GM12878 (cell line): ENCODE measurements around the gene ABCC1. TPM values are rescaled to one million over a fixed set of nuclear protein-coding genes. Genes with fewer than 3 reads are reported as not detected.

Experiments
- ATAC-seq: fragments of 200-7000 bp; cut with Tn5 transposase; 3 replicates; pipeline ENCODE4 v1.9.1; 2020; ENCODE audit warnings: mild to moderate bottlenecking, moderate library complexity
- BruUV-seq: library from RNA; stranded (reverse); fragments of 400-500 nt; replicated peaks from 2 replicates; lab custom pipeline; 2021; lab: Mats Ljungman, UMichigan
- CTCF ChIA-PET: fragments of 300-600 bp; sonication (Branson Sonifier 250); formaldehyde crosslinking; extraction: SDS; loops from one replicate; lab custom pipeline; 2021; ENCODE audit warnings: inconsistent platforms; lab: Yijun Ruan, JAX
- POLR2A ChIA-PET: fragments of 350-600 bp; formaldehyde crosslinking; extraction: SDS; loops from one replicate; lab custom pipeline; 2021; ENCODE audit warnings: inconsistent platforms; lab: Charles Lee
- RAD21 ChIA-PET: fragments of 300-600 bp; sonication (Branson Sonifier 250); formaldehyde crosslinking; loops from one replicate; lab custom pipeline; 2023; ENCODE audit warnings: antibody characterized with exemption; ENCODE audit not compliant: unreplicated experiment; lab: Charles Lee
- SMC1A ChIA-PET: fragments of 300-600 bp; sonication (Branson Sonifier 250); formaldehyde crosslinking; loops from one replicate; lab custom pipeline; 2023; ENCODE audit not compliant: unreplicated experiment, uncharacterized antibody; lab: Charles Lee
- DNase-seq: peaks from one replicate; pipeline ENCODE4 v3.0.0-alpha.2; 2011; ENCODE audit warnings: low read depth, low spot score
- FAIRE-seq: peaks from 3 replicates; lab custom pipeline; 2011; peaks lifted over from hg19 to GRCh38; lab: Jason Lieb, UNC
- H2AFZ ChIP-seq: 2 replicates; pipeline ENCODE4 v1.6.0; 2011; ENCODE audit warnings: low read depth, low read length, control low read depth; ENCODE audit not compliant: control insufficient read depth
- H3K27ac ChIP-seq: 2 replicates; pipeline ENCODE4 v1.5.1; 2011; ENCODE audit warnings: control low read depth; ENCODE audit not compliant: control insufficient read depth, insufficient read depth
- H3K27me3 ChIP-seq, 2 experiments: replicated peaks in 1 of 2; 2 replicates each; pipeline versions ENCODE4 v1.6.0 to v1.6.1; 2011; ENCODE audit warnings: low read length in 1 of 2; ENCODE audit not compliant: control insufficient read depth in 2 of 2, insufficient read depth in 2 of 2
- H3K36me3 ChIP-seq, 2 experiments: 2 replicates each; pipeline ENCODE4 v1.5.1; 2011; ENCODE audit warnings: low read length in 1 of 2; ENCODE audit not compliant: control insufficient read depth in 2 of 2, insufficient read depth in 2 of 2
- H3K4me1 ChIP-seq: 2 replicates; pipeline ENCODE4 v1.6.1; 2011; ENCODE audit warnings: mild to moderate bottlenecking, low read length, moderate library complexity, mixed read lengths; ENCODE audit not compliant: control insufficient read depth, insufficient read depth
- H3K4me2 ChIP-seq: 2 replicates; pipeline ENCODE4 v1.6.0; 2011; ENCODE audit warnings: control low read depth; ENCODE audit not compliant: control insufficient read depth, insufficient read depth
- H3K4me3 ChIP-seq: fragments of 200-600 bp; sonication (generic); 2 replicates; pipeline ENCODE4 v1.5.1; 2016
- H3K79me2 ChIP-seq: 2 replicates; pipeline ENCODE4 v1.6.0; 2011; ENCODE audit warnings: low read length; ENCODE audit not compliant: control insufficient read depth, insufficient read depth
- H3K9ac ChIP-seq: 2 replicates; pipeline ENCODE4 v1.8.0; 2011; ENCODE audit warnings: low read length, control low read depth, mixed read lengths; ENCODE audit not compliant: control insufficient read depth, insufficient read depth
- H3K9me3 ChIP-seq: replicated peaks from 3 replicates; pipeline ENCODE4 v1.5.1; 2011; ENCODE audit warnings: mild to moderate bottlenecking, low read length; ENCODE audit not compliant: control insufficient read depth, insufficient read depth
- H4K20me1 ChIP-seq: 2 replicates; pipeline ENCODE4 v1.6.0; 2011; ENCODE audit not compliant: control insufficient read depth, insufficient read depth
- ATF3 ChIP-seq: IDR thresholded peaks from 2 replicates; pipeline ENCODE4 v1.6.1; 2011; ENCODE audit warnings: low read depth, mild to moderate bottlenecking, low read length, moderate library complexity, borderline replicate concordance; ENCODE audit errors: extremely low read depth
- BCL11A ChIP-seq: IDR thresholded peaks from 2 replicates; pipeline ENCODE4 v1.6.1; 2011; ENCODE audit warnings: low read depth, low read length
- BCL3 ChIP-seq: IDR thresholded peaks from 2 replicates; pipeline ENCODE4 v1.6.1; 2011; ENCODE audit warnings: borderline replicate concordance, low read depth, mild to moderate bottlenecking, moderate library complexity, low read length; ENCODE audit not compliant: insufficient read depth, poor library complexity, severe bottlenecking
- NFYB ChIP-seq: IDR thresholded peaks from 2 replicates; pipeline ENCODE4 v1.6.1; 2011; ENCODE audit warnings: low read depth, mild to moderate bottlenecking, low read length, improper control_type of control experiment, moderate library complexity; ENCODE audit not compliant: insufficient read depth
- RELA ChIP-seq: fragments of 450-650 bp; IDR thresholded peaks from 2 replicates; pipeline ENCODE4 v1.8.0; 2014; ENCODE audit warnings: borderline replicate concordance; ENCODE audit not compliant: partially characterized antibody
- STAT1 ChIP-seq: fragments of 450-650 bp; conservative IDR thresholded peaks from 2 replicates; pipeline ENCODE4 v1.6.1; 2014; ENCODE audit warnings: antibody characterized with exemption, mild to moderate bottlenecking
- SUPT20H ChIP-seq: IDR thresholded peaks from 2 replicates; pipeline ENCODE4 v1.6.1; 2011; ENCODE audit warnings: low read depth, mild to moderate bottlenecking, low read length, moderate library complexity, borderline replicate concordance; ENCODE audit not compliant: control insufficient read depth
- WGBS: methylation state at CpG from one replicate; pipeline ENCODE4 v1.1.6; 2016; ENCODE audit warnings: low lambda C conversion rate; ENCODE audit not compliant: insufficient replicate concordance, insufficient coverage; ENCODE audit errors: missing lambda C conversion rate; 5-methylcytosine and 5-hydroxymethylcytosine counted together
- in situ Hi-C: fragments of 300-500 bp; cut with MboI; formaldehyde crosslinking; loops from 9 replicates; pipeline ENCODE4 v1.14.3; 2018; ENCODE audit warnings: mixed read lengths
- intact Hi-C: fragments of 100-400 bp; cut with micrococcal nuclease; formaldehyde crosslinking; loops from one replicate; pipeline ENCODE4 v1.14.2; 2022; ENCODE audit not compliant: unreplicated experiment
- polyA plus RNA-seq, 11 experiments: library from polyadenylated mRNA; depleted of rRNA in 4 of 11; unstranded in 6 of 11; stranded (reverse) in 5 of 11; fragments of >200 nt; fragmentation: Nextera tagmentation in 4 of 11; fragmentation: Illumina TruSeq in 1 of 11; extraction: Ambion mirVana in 4 of 11; extraction: Trizol in 1 of 11; gene quantifications; 1 replicate in 1 of 11; 2 replicates in 10 of 11; pipeline versions ENCODE4 v1.2.1 to v1.2.3, GENCODE V29; 2011 to 2016; ENCODE audit warnings: inconsistent platforms in 2 of 11, missing spikeins in 2 of 11, low read depth in 1 of 11
- total RNA-seq, 4 experiments: library from RNA; depleted of rRNA in 3 of 4; stranded (reverse); fragments of >200 nt in 3 of 4; fragmentation: Illumina TruSeq in 1 of 4; extraction: Trizol in 1 of 4; gene quantifications; 2 replicates each; pipeline versions ENCODE4 v1.2.1 to v1.2.3, GENCODE V29; 2013 to 2021

Gene ABCC1
- total and polyA plus RNA-seq, 10 of the 15 experiments (the other 5 are each of a cell fraction or from before 2014, with no cell fraction given), result 3.2 to 44.6 (median 14.5) TPM

GRCh38 chr16:16105646-16106045 is 156.2 kb downstream of the ABCC1 start:
- in situ Hi-C loops, result no loop called here
- no peak for ATAC-seq

GRCh38 chr16:16106466-16106865 is 157.1 kb downstream of the ABCC1 start:
- FAIRE-seq (no peak), DNase-seq (no peak), ATAC-seq (no peak)
- no peaks in the 10 kb centered on the region for H3K4me1 ChIP-seq
- no peaks in the 10 kb centered on the region; the same call in 2 of the 3 replicates for H3K9me3 ChIP-seq
- TF ChIP-seq RELA, result no peak
- no peak for TF ChIP-seq NFYB
- no peak for TF ChIP-seq STAT1
- TF ChIP-seq BCL11A, result no peak
- TF ChIP-seq ATF3, result no peak
- intact Hi-C loops, result no loop called here
- in situ Hi-C loops, result no loop called here
- 100% methylated on average over 6 of the region's 6 CpGs for WGBS
- no peak overlapping the region for H3K9ac ChIP-seq
- ChIA-PET POLR2A (no interaction called here), CTCF (interaction anchor here (1.0 kb wide), 1 partner anchor 21 kb away, joined by 4 read pairs; no protein-coding TSS in a partner anchor), SMC1A (no interaction called here), RAD21 (no interaction called here)
- no peaks in the 10 kb centered on the region for H4K20me1 ChIP-seq
- no peak overlapping the region for H2AFZ ChIP-seq
- no TSS peak for BruUV-seq
- peaks cover 26 to 39% of the 10 kb centered on the region in 2 experiments for H3K36me3 ChIP-seq
- no peak overlapping the region for H3K27ac ChIP-seq
- no peaks in the 10 kb centered on the region for H3K27me3 ChIP-seq
- H3K79me2 ChIP-seq, result no peaks in the 10 kb centered on the region
- no peak overlapping the region for H3K4me2 ChIP-seq
- no peak overlapping the region for H3K4me3 ChIP-seq

More at GRCh38 chr16:16105646-16106045, 156.2 kb downstream of the ABCC1 start:
- WGBS, result 49% methylated on average over 13 of the region's 14 CpGs
- DNase-seq, result no peak
- Histone ChIP-seq H3K9ac (no peak overlapping the region), H3K79me2 (no peaks in the 10 kb centered on the region), H2AFZ (no peak overlapping the region), H3K36me3 (peaks cover 23 to 43% of the 10 kb centered on the region in 2 experiments), H3K27me3 (no peaks in the 10 kb centered on the region), H3K4me1 (no peaks in the 10 kb centered on the region), H3K27ac (no peak overlapping the region), H4K20me1 (no peaks in the 10 kb centered on the region), H3K4me2 (no peak overlapping the region), H3K9me3 (no peaks in the 10 kb centered on the region; the same call in 2 of the 3 replicates), H3K4me3 (no peak overlapping the region)
- SMC1A ChIA-PET, result no interaction called here
- no TSS peak for BruUV-seq
- CTCF ChIA-PET, result no interaction called here
- FAIRE-seq, result no peak
- POLR2A ChIA-PET, result interaction anchor here (0.6 to 0.7 kb wide), 2 partner anchors 51 to 218 kb away, joined by 4 to 5 read pairs; no protein-coding TSS in a partner anchor
- TF ChIP-seq SUPT20H, result no peak
- TF ChIP-seq BCL3, result peak; percentile 64
- RAD21 ChIA-PET, result no interaction called here
- intact Hi-C loops, result no loop called here
